HL-60 (cell line): ENCODE measurements around the gene PHKA1.

ENCODE experiments used
- CTCF ChIP-seq: IDR thresholded peaks from one replicate; pipeline ENCODE4 v1.5.1; 2011; ENCODE audit warnings: low read length, control low read depth, inconsistent platforms; ENCODE audit not compliant: insufficient read depth
- GABPA ChIP-seq: IDR thresholded peaks from 2 replicates; pipeline ENCODE4 v1.6.1; 2012; ENCODE audit warnings: low read depth
- POLR2AphosphoS5 ChIP-seq: IDR thresholded peaks from 2 replicates; pipeline ENCODE4 v1.6.1; 2012; ENCODE audit warnings: low read depth
- REST ChIP-seq: IDR thresholded peaks from 2 replicates; pipeline ENCODE4 v1.6.1; 2012; ENCODE audit warnings: low read depth; ENCODE audit not compliant: insufficient replicate concordance
- SPI1 ChIP-seq: IDR thresholded peaks from 2 replicates; pipeline ENCODE4 v1.6.1; 2012; ENCODE audit warnings: low read depth, mild to moderate bottlenecking, borderline replicate concordance

DNA sequence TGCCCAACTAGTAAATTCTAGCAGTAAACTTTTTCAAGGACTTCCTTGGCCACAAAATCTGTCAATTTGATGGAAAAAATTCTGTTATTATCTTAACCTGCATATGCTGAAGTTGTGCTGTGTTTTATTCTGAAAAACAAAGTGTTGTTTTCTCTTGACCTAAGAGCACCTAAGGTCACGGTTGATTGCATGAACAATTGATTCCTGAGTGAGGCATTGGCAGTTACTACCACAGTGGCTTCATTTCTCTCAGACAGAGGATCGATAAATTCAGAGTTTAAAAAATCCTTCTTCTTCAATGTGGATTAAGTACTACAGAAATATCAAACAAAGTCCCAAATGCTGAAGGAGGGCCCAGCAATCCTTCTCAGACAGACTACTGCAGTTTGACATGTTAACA lies 147.7 kb downstream of the PHKA1 start:
- TF ChIP-seq CTCF (no peak), POLR2AphosphoS5 (no peak), SPI1 (no peak), GABPA (no peak), REST (no peak)
